GM23338 (cell line): Measurements from ENCODE around the gene SLC1A6. TPM values are rescaled to one million over a fixed set of nuclear protein-coding genes. Genes with fewer than 3 reads are reported as not detected.

Experiments used
- ATAC-seq: fragments of 200-7000 bp; cut with Tn5 transposase; 3 replicates; pipeline ENCODE4 v1.9.1; 2020
- DNase-seq: peaks from one replicate; pipeline ENCODE4 v3.0.0-alpha.2; 2015; ENCODE audit warnings: low spot score
- H2AFZ ChIP-seq: fragments of 200-600 bp; sonication (generic); 2 replicates; pipeline ENCODE4 v1.8.0; 2016; ENCODE audit warnings: antibody characterized with exemption, mild to moderate bottlenecking, moderate library complexity
- H3F3A ChIP-seq: fragments of 200-600 bp; sonication (generic); replicated peaks from 2 replicates; pipeline ENCODE4 v1.8.0; 2017; ENCODE audit warnings: antibody characterized with exemption, mixed run types, low read depth
- H3K27ac ChIP-seq: fragments of 200-600 bp; sonication (generic); 2 replicates; pipeline ENCODE4 v1.6.1; 2016; ENCODE audit warnings: low read depth
- H3K27me3 ChIP-seq: fragments of 200-600 bp; sonication (generic); 2 replicates; pipeline ENCODE4 v1.8.0; 2016; ENCODE audit warnings: mild to moderate bottlenecking, mixed run types, moderate library complexity; ENCODE audit not compliant: insufficient read depth
- H3K36me3 ChIP-seq: fragments of 200-600 bp; sonication (generic); 2 replicates; pipeline ENCODE4 v1.8.0; 2016; ENCODE audit warnings: mild to moderate bottlenecking; ENCODE audit not compliant: insufficient read depth
- H3K4me1 ChIP-seq: fragments of 200-600 bp; sonication (generic); 2 replicates; pipeline ENCODE4 v1.8.0; 2016; ENCODE audit warnings: mild to moderate bottlenecking, moderate library complexity; ENCODE audit not compliant: insufficient read depth
- H3K4me2 ChIP-seq: fragments of 200-600 bp; sonication (generic); 2 replicates; pipeline ENCODE4 v1.7.1; 2017; ENCODE audit warnings: mixed run types
- H3K4me3 ChIP-seq: fragments of 200-600 bp; sonication (generic); 2 replicates; pipeline ENCODE4 v1.6.1; 2016; ENCODE audit warnings: mixed run types
- H3K79me2 ChIP-seq: fragments of 200-600 bp; sonication (generic); replicated peaks from 2 replicates; pipeline ENCODE4 v1.8.0; 2017; ENCODE audit warnings: mild to moderate bottlenecking; ENCODE audit not compliant: insufficient read depth
- H3K9me2 ChIP-seq: fragments of 200-600 bp; sonication (generic); 2 replicates; pipeline ENCODE4 v1.8.0; 2017; ENCODE audit not compliant: insufficient read depth
- H4K20me1 ChIP-seq: fragments of 200-600 bp; sonication (generic); replicated peaks from 2 replicates; pipeline ENCODE4 v1.8.0; 2017; ENCODE audit warnings: mild to moderate bottlenecking; ENCODE audit not compliant: insufficient read depth
- H3K27ac Mint-ChIP-seq: 2 replicates; pipeline ENCODE4 v1.8.0; 2020; ENCODE audit warnings: inconsistent platforms, mild to moderate bottlenecking, moderate library complexity, mixed read lengths
- H3K27me3 Mint-ChIP-seq: 3 replicates; pipeline ENCODE4 v1.8.0; 2022; ENCODE audit warnings: low read depth, mild to moderate bottlenecking, moderate library complexity, mixed read lengths, inconsistent platforms; ENCODE audit not compliant: insufficient read depth, poor library complexity
- H3K36me3 Mint-ChIP-seq: 3 replicates; pipeline ENCODE4 v1.8.0; 2021; ENCODE audit warnings: low read depth, mild to moderate bottlenecking, inconsistent platforms, moderate library complexity, mixed read lengths
- H3K4me1 Mint-ChIP-seq: 3 replicates; pipeline ENCODE4 v1.8.0; 2020; ENCODE audit warnings: mild to moderate bottlenecking, inconsistent platforms, mixed read lengths
- H3K4me3 Mint-ChIP-seq: 3 replicates; pipeline ENCODE4 v1.8.0; 2021; ENCODE audit warnings: moderate library complexity, mild to moderate bottlenecking, inconsistent platforms, mixed read lengths
- H3K9me3 Mint-ChIP-seq: 3 replicates; pipeline ENCODE4 v1.8.0; 2020; ENCODE audit warnings: moderate library complexity, mild to moderate bottlenecking, inconsistent platforms, mixed read lengths
- CTCF ChIP-seq, 2 experiments: fragments of 200-600 bp in 1 of 2; sonication (generic) in 1 of 2; conservative IDR thresholded peaks; 2 replicates each; pipeline versions ENCODE4 v1.5.1 to v1.6.1; 2016 to 2017; ENCODE audit warnings: antibody characterized with exemption in 2 of 2, low read depth in 2 of 2, mild to moderate bottlenecking in 2 of 2, moderate library complexity in 1 of 2
- EZH2phosphoT487 ChIP-seq: fragments of 200-600 bp; sonication (generic); IDR thresholded peaks from one replicate; pipeline ENCODE4 v1.8.1; 2018; ENCODE audit warnings: antibody characterized with exemption; ENCODE audit not compliant: unreplicated experiment
- NANOG ChIP-seq: IDR thresholded peaks from 2 replicates; pipeline ENCODE4 v1.6.1; 2016; ENCODE audit warnings: antibody characterized with exemption, borderline replicate concordance
- POLR2AphosphoS5 ChIP-seq: IDR thresholded peaks from 2 replicates; pipeline ENCODE4 v1.6.1; 2016; ENCODE audit warnings: antibody characterized with exemption, low read depth
- REST ChIP-seq: IDR thresholded peaks from one replicate; pipeline ENCODE4 v1.6.1; 2018; ENCODE audit warnings: antibody characterized with exemption; ENCODE audit not compliant: unreplicated experiment
- STAT1 ChIP-seq: IDR thresholded peaks from one replicate; pipeline ENCODE4 v1.6.1; 2016; ENCODE audit warnings: antibody characterized with exemption; ENCODE audit not compliant: unreplicated experiment
- ZNF331 ChIP-seq: fragments of 250-450 bp; sonication (Bioruptor Pico); IDR thresholded peaks from 2 replicates; pipeline ENCODE4 v1.5.0; 2020; ENCODE audit warnings: low read depth, mild to moderate bottlenecking, moderate library complexity
- polyA plus RNA-seq: library from polyadenylated mRNA; unstranded; fragments of >200 nt; fragmentation: Nextera tagmentation; extraction: Ambion mirVana; gene quantifications from 2 replicates; pipeline ENCODE4 v1.2.1, GENCODE V29; 2016
- total RNA-seq: library from RNA; depleted of rRNA; stranded (reverse); fragments of >200 nt; shearing (Covaris generic); gene quantifications from 2 replicates; pipeline ENCODE4 v1.2.3, GENCODE V29; 2014

Gene SLC1A6
- total and polyA plus RNA-seq, 2 experiments from 2014 or later, result 12.6 to 37.3 TPM

GRCh38 chr19:14959263-14959662 is 20.4 kb downstream of the SLC1A6 start (continued):
- TF ChIP-seq REST (no peak), STAT1 (no peak), NANOG (no peak), CTCF (conservative IDR thresholded peaks at IDR 0.05; ENCODE audit: low read depth in 2 of 2) (no peak)

GRCh38 chr19:14957464-14957863 is 22.2 kb downstream of the SLC1A6 start:
- Mint-ChIP-seq H3K36me3 (peaks cover 36% of the 10 kb centered on the region), H3K27me3 (peaks cover 2% of the 10 kb centered on the region), H3K9me3 (peaks cover 53% of the 10 kb centered on the region), H3K4me3 (no peak overlapping the region), H3K4me1 (no peaks in the 10 kb centered on the region), H3K27ac (no peak overlapping the region)
- TF ChIP-seq POLR2AphosphoS5 (no peak), EZH2phosphoT487 (no peak), ZNF331 (CRISPR knock-in tag) (no peak)
- no peak overlapping the region for H2AFZ ChIP-seq
- no peak overlapping the region for H3K4me3 ChIP-seq
- H4K20me1 ChIP-seq, result no peaks in the 10 kb centered on the region
- DNase-seq (no peak), ATAC-seq (no peak)
- H3K4me1 ChIP-seq, result no peaks in the 10 kb centered on the region
- H3K27me3 ChIP-seq, result no peaks in the 10 kb centered on the region
- no peak overlapping the region for H3K4me2 ChIP-seq
- no peaks in the 10 kb centered on the region for H3F3A ChIP-seq
- no peaks in the 10 kb centered on the region for H3K79me2 ChIP-seq
- H3K36me3 ChIP-seq, result peaks cover 25% of the 10 kb centered on the region
- H3K27ac ChIP-seq, result no peak overlapping the region
- no peaks in the 10 kb centered on the region for H3K9me2 ChIP-seq

- H4K20me1 ChIP-seq, result no peaks in the 10 kb centered on the region
- no peak overlapping the region for H3K27ac ChIP-seq
- H3K79me2 ChIP-seq, result no peaks in the 10 kb centered on the region
- H3F3A ChIP-seq, result no peaks in the 10 kb centered on the region
- ATAC-seq (peak; percentile 68), DNase-seq (peak; percentile 85)
- Mint-ChIP-seq H3K4me1 (no peaks in the 10 kb centered on the region), H3K27me3 (peaks cover 5% of the 10 kb centered on the region), H3K4me3 (no peak overlapping the region), H3K27ac (no peak overlapping the region), H3K36me3 (peaks cover 40% of the 10 kb centered on the region), H3K9me3 (peaks cover 81% of the 10 kb centered on the region)
- no peaks in the 10 kb centered on the region for H3K4me1 ChIP-seq
- H2AFZ ChIP-seq, result no peak overlapping the region
- no peaks in the 10 kb centered on the region for H3K27me3 ChIP-seq
- H3K9me2 ChIP-seq, result no peaks in the 10 kb centered on the region
- H3K4me3 ChIP-seq, result no peak overlapping the region
- H3K36me3 ChIP-seq, result no peaks in the 10 kb centered on the region
- no peak overlapping the region for H3K4me2 ChIP-seq
- TF ChIP-seq REST (no peak), NANOG (no peak)
Measured at GRCh38 chr19:14954071-14954655, 25.5 kb downstream of the SLC1A6 start.
